ENCODE measurements around the gene SYNJ2.

DNA sequence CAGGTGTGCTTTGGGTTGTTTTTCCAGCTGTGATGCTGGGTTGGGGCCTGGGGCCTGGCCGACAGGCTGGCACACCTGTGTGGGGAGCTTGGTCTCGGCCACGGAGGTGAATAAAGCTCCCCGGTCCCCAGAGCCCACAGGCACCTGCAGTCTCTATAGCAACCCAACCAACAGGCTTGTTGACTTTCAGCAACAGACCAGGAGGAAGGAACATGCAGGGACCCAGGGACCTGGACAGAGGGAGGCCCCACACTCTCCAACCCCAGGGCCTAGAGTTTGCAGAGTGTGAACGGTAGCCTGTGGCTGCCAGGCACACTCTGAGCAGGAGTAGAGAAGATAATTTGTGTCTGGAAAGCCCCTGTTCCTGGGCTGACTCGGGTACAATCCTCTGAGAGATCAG, 14.6 kb upstream of the SYNJ2 start:
- TF ChIP-seq TAF1 (IDR thresholded peaks at IDR 0.05; ENCODE audit: low read depth), result no peak
- TF ChIP-seq, protein P1, sequence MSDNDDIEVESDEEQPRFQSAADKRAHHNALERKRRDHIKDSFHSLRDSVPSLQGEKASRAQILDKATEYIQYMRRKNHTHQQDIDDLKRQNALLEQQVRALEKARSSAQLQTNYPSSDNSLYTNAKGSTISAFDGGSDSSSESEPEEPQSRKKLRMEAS (IDR thresholded peaks at IDR 0.05), result no peak
- TF ChIP-seq CEBPB (IDR thresholded peaks at IDR 0.05), result no peak
- no peak for TF ChIP-seq YY1 (IDR thresholded peaks at IDR 0.05; ENCODE audit: low read depth)
- no peak for TF ChIP-seq RAD21 (IDR thresholded peaks at IDR 0.05; ENCODE audit: low read depth)
- TF ChIP-seq, protein P2, sequence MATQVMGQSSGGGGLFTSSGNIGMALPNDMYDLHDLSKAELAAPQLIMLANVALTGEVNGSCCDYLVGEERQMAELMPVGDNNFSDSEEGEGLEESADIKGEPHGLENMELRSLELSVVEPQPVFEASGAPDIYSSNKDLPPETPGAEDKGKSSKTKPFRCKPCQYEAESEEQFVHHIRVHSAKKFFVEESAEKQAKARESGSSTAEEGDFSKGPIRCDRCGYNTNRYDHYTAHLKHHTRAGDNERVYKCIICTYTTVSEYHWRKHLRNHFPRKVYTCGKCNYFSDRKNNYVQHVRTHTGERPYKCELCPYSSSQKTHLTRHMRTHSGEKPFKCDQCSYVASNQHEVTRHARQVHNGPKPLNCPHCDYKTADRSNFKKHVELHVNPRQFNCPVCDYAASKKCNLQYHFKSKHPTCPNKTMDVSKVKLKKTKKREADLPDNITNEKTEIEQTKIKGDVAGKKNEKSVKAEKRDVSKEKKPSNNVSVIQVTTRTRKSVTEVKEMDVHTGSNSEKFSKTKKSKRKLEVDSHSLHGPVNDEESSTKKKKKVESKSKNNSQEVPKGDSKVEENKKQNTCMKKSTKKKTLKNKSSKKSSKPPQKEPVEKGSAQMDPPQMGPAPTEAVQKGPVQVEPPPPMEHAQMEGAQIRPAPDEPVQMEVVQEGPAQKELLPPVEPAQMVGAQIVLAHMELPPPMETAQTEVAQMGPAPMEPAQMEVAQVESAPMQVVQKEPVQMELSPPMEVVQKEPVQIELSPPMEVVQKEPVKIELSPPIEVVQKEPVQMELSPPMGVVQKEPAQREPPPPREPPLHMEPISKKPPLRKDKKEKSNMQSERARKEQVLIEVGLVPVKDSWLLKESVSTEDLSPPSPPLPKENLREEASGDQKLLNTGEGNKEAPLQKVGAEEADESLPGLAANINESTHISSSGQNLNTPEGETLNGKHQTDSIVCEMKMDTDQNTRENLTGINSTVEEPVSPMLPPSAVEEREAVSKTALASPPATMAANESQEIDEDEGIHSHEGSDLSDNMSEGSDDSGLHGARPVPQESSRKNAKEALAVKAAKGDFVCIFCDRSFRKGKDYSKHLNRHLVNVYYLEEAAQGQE (IDR thresholded peaks at IDR 0.05; ENCODE audit: low read depth), result no peak
- no peak for TF ChIP-seq EP300 (IDR thresholded peaks at IDR 0.05; ENCODE audit: borderline replicate concordance)
- TF ChIP-seq EGR1 (IDR thresholded peaks at IDR 0.05), result no peak

All from Ishikawa (cell line).